Liver (tissue), 3 donors: ENCODE measurements around the gene ATP6V0D1.

Experiments used
- EGR1 ChIP-seq, 2 donors: IDR thresholded peaks; 2 replicates each; pipeline ENCODE4 v1.6.1; 2016 to 2018; ENCODE audit warnings: antibody characterized with exemption in 2 of 2, low read depth in 2 of 2
- HNF4G ChIP-seq: IDR thresholded peaks from 2 replicates; pipeline ENCODE4 v1.6.1; 2016; ENCODE audit warnings: antibody characterized with exemption
- RAD21 ChIP-seq, 2 donors: IDR thresholded peaks; 2 replicates each; pipeline ENCODE4 v1.6.1; 2016; ENCODE audit warnings: antibody characterized with exemption in 2 of 2, mild to moderate bottlenecking in 2 of 2
- TAF1 ChIP-seq: conservative IDR thresholded peaks from 2 replicates; pipeline ENCODE4 v1.6.1; 2016; ENCODE audit warnings: antibody characterized with exemption, mild to moderate bottlenecking
- YY1 ChIP-seq: IDR thresholded peaks from 2 replicates; pipeline ENCODE4 v1.6.1; 2016; ENCODE audit warnings: antibody characterized with exemption, mild to moderate bottlenecking
- ZBTB33 ChIP-seq: IDR thresholded peaks from 2 replicates; pipeline ENCODE4 v1.6.1; 2016; ENCODE audit warnings: antibody characterized with exemption
- TF ChIP-seq, protein P1 (sequence below): IDR thresholded peaks from 2 replicates; pipeline ENCODE4 v1.6.1; 2016; ENCODE audit warnings: antibody characterized with exemption
- TF ChIP-seq, protein P2 (sequence below): fragments of 150-350 bp; IDR thresholded peaks from 2 replicates; pipeline ENCODE4 v1.5.1; 2017; ENCODE audit warnings: improper control_type of control experiment, low read depth, low read length; ENCODE audit not compliant: missing input control
- donor health status: healthy.
- donor health status: healthy.

DNA sequence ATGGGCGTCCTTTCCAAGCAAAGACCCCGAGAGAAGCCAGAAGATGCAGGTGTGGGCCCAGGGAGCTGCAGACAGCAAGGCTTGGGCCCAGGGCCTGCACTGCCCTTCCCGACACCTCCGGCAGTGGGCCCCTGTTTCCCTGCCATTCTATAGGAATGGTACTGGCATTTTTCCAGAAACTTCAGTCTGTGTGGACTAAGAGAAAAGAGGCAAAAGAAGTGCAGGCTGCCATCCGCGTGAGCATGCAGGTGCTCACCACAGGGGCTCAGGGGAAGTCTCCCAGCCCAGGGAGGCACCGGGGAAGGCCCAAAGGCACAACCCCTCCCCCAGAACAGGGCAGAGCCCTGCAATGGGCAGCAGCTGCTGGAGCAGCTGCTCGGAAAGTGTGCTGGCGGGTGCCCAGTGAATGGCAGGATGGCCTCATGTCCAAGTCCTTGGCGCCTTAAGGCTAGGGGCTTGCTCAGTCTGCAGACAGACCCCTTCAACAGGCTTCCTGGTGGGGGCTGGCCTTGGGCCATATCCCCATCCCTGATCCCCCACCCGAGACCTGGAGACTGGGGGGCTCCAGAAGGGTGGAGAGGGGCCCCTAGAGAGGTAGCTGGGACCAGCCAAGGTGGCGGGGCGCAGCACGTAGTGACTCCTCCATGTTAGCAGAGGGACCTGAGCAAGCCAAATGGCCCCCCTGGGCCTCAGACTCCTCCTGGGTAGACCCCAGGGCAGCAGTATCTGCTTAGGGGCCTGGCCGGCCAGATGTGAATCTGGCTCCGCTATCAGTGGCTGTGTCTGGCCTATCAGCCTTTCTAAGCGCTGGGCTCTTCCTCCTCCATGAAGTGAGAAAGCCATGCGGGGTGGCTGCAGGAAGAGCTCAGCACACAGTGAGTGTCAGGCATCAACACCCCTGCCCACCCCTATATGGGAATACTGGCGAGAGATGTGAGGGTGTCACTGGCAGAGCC, 80.9 kb downstream of the ATP6V0D1 start:
- TF ChIP-seq ZBTB33 (no peak), EGR1 (IDR thresholded peaks at IDR 0.05; ENCODE audit: low read depth in 2 of 2) (no peak), HNF4G (no peak), RAD21 (IDR thresholded peaks at IDR 0.05) (no peak), TAF1 (no peak), YY1 (no peak)
- TF ChIP-seq, protein P1, sequence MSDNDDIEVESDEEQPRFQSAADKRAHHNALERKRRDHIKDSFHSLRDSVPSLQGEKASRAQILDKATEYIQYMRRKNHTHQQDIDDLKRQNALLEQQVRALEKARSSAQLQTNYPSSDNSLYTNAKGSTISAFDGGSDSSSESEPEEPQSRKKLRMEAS, result no peak
- TF ChIP-seq, protein P2, sequence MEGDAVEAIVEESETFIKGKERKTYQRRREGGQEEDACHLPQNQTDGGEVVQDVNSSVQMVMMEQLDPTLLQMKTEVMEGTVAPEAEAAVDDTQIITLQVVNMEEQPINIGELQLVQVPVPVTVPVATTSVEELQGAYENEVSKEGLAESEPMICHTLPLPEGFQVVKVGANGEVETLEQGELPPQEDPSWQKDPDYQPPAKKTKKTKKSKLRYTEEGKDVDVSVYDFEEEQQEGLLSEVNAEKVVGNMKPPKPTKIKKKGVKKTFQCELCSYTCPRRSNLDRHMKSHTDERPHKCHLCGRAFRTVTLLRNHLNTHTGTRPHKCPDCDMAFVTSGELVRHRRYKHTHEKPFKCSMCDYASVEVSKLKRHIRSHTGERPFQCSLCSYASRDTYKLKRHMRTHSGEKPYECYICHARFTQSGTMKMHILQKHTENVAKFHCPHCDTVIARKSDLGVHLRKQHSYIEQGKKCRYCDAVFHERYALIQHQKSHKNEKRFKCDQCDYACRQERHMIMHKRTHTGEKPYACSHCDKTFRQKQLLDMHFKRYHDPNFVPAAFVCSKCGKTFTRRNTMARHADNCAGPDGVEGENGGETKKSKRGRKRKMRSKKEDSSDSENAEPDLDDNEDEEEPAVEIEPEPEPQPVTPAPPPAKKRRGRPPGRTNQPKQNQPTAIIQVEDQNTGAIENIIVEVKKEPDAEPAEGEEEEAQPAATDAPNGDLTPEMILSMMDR, result no peak
